Activated CD4-positive, alpha-beta T cell treated with anti-CD3 and anti-CD28 coated beads, Interleukin-2, amount 10 ng/mL, durations not matched to agents 7 days and 5 days (primary cell): ENCODE data around the gene EPB41L4B. TPM values are rescaled to one million over a fixed set of nuclear protein-coding genes. Genes with fewer than 3 reads are reported as not detected.

Experiments used
- CTCF ChIA-PET: fragments of 350-600 bp; sonication (Branson Sonifier 250); formaldehyde crosslinking; loops from one replicate; lab custom pipeline; 2021; ENCODE audit warnings: antibody characterized with exemption; lab: Charles Lee
- POLR2A ChIA-PET: fragments of 350-600 bp; sonication (Branson Sonifier 250); formaldehyde crosslinking; loops from one replicate; lab custom pipeline; 2021; ENCODE audit warnings: antibody characterized with exemption; lab: Charles Lee
- DNase-seq: peaks from one replicate; pipeline ENCODE4 v3.0.0-alpha.2; 2020
- H3K27ac Mint-ChIP-seq: one replicate; pipeline ENCODE4 v1.8.0; 2021; ENCODE audit warnings: mild to moderate bottlenecking, moderate library complexity, mixed read lengths
- H3K27me3 Mint-ChIP-seq: one replicate; pipeline ENCODE4 v1.8.0; 2021; ENCODE audit warnings: mixed read lengths
- H3K36me3 Mint-ChIP-seq: one replicate; pipeline ENCODE4 v1.8.0; 2021; ENCODE audit warnings: low read depth, mixed read lengths
- H3K4me1 Mint-ChIP-seq: one replicate; pipeline ENCODE4 v1.8.0; 2021; ENCODE audit warnings: mixed read lengths
- H3K4me3 Mint-ChIP-seq: one replicate; pipeline ENCODE4 v1.8.0; 2021; ENCODE audit warnings: mild to moderate bottlenecking, moderate library complexity, mixed read lengths
- H3K9me3 Mint-ChIP-seq: one replicate; pipeline ENCODE4 v1.8.0; 2021; ENCODE audit warnings: mixed read lengths
- total RNA-seq, 2 experiments: library from RNA; stranded (reverse); gene quantifications; one replicate each; pipeline ENCODE4 v1.2.3, GENCODE V29; 2021

Gene EPB41L4B
- total RNA-seq, 2 experiments from 2014 or later = not detected

DNA sequence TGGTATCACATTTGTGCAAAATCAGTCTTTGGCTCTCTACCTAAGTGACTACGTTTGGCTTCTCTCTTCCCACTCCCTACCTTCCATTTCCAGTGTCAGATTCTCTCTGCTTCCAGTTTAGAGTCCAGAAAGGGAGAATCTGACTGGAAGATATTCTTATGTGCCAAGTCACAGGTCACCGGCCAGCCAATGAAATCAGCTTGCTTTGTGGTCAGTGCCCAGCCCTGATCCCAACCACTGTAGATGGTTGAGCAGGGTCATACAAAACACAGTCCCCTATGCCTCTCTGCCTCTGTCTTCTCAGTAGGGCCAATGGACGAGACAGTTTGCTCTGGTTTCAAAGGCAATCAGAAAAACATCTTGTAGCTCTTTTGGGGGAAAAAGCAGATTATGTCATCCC, 15.6 kb upstream of the EPB41L4B start:
- Mint-ChIP-seq H3K4me1 (no peaks in the 10 kb centered on the region), H3K27me3 (peaks cover 6% of the 10 kb centered on the region), H3K9me3 (no peaks in the 10 kb centered on the region), H3K4me3 (no peak overlapping the region), H3K36me3 (no peaks in the 10 kb centered on the region), H3K27ac (no peak overlapping the region)
- ChIA-PET CTCF (no interaction called here), POLR2A (no interaction called here)
- no peak for DNase-seq

DNA sequence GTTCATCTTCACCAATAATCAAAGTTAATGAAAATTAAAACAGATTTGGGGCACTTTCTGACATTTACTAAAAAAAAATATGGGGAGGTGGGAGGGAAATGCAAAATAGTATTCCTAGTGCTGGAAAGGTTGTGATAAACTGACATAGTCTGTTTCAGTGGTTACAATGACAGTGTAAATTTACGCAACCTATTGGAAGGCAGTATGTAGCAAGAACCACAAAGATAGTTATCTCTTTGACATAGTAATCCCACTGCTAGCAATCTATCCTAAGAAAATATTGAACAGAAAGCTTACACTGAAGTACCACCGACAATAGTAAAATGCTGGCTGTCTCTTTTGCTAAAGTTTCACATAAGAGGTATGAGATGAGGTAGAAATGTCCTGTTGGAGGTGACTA, 15.1 kb upstream of the EPB41L4B start:
- Mint-ChIP-seq H3K27ac (no peak overlapping the region), H3K4me1 (no peaks in the 10 kb centered on the region), H3K27me3 (peaks cover 6% of the 10 kb centered on the region), H3K4me3 (no peak overlapping the region), H3K9me3 (no peaks in the 10 kb centered on the region), H3K36me3 (no peaks in the 10 kb centered on the region)
- CTCF ChIA-PET = no interaction called here
- POLR2A ChIA-PET = no interaction called here
- no peak for DNase-seq

DNA sequence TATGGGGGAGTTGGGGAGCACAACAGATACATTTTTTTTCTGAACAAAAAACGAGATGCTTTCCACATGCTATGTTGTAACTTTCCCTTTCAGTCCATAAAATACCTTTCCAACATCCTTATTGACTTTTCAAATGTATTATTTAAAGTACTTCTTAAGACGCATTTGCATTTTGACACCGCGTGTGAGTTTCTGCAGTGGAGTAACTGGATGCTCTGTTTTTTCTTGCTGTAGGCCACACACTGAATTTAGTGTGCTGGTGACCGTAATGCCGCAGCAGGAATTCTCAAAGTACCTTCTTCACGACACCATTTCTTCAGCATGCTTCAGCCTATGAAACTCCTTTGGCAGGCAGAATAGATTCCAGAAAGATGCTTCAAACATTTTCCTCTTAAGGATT, 14.3 kb upstream of the EPB41L4B start:
- H3K9me3 Mint-ChIP-seq = no peaks in the 10 kb centered on the region
- no peak overlapping the region for H3K27ac Mint-ChIP-seq
- H3K4me3 Mint-ChIP-seq = no peak overlapping the region
- DNase-seq = no peak
- no peaks in the 10 kb centered on the region for H3K4me1 Mint-ChIP-seq
- ChIA-PET CTCF (no interaction called here), POLR2A (no interaction called here)
- H3K36me3 Mint-ChIP-seq = no peaks in the 10 kb centered on the region
- peaks cover 6% of the 10 kb centered on the region for H3K27me3 Mint-ChIP-seq

- CTCF ChIA-PET = interaction anchor here (0.6 kb wide), 1 partner anchor 138 kb away, joined by 4 read pairs; no protein-coding TSS in a partner anchor
- H3K36me3 Mint-ChIP-seq = no peaks in the 10 kb centered on the region
- H3K27me3 Mint-ChIP-seq = peaks cover 20% of the 10 kb centered on the region
- DNase-seq = no peak
- no peak overlapping the region for H3K4me3 Mint-ChIP-seq
- POLR2A ChIA-PET = no interaction called here
- no peaks in the 10 kb centered on the region for H3K4me1 Mint-ChIP-seq
- no peak overlapping the region for H3K27ac Mint-ChIP-seq
- H3K9me3 Mint-ChIP-seq = no peaks in the 10 kb centered on the region
These were observed 10.5 kb upstream of the EPB41L4B start for GRCh38 chr9:109331353-109331752.

DNA sequence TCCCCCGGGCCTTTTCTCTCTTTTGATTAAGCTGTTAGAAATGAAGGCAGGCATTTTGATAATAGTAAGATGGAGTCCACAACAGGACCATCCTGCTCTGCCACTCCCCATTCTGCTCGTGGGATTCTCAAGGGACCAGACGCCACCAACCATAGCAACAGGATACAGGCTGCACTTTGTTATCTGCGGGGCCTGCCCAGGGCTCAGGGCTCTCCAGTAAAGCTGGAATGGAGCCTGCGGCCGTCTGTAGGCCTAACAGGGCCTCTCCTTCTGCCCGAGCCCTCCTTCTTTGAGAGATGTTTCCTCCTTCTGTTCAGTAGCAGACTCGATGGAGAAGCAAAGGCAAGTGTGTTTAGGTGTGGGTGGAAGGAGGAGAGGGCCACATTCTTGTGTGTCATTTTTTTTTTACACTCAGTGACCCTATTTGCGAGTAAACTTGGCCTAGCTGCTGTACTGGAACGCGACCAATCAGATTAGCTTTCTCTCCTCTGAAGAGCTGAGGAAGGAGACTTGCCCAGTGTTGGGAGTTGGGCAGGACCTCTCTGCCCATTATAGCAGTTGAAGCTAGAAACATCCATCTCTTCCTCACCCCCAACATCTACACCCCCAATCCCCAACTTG, 8.9 kb upstream of the EPB41L4B start:
- Mint-ChIP-seq H3K27me3 (peaks cover 19% of the 10 kb centered on the region), H3K27ac (no peak overlapping the region), H3K36me3 (no peaks in the 10 kb centered on the region), H3K9me3 (no peaks in the 10 kb centered on the region), H3K4me1 (no peaks in the 10 kb centered on the region), H3K4me3 (no peak overlapping the region)
- no peak for DNase-seq
- CTCF ChIA-PET = no interaction called here
- POLR2A ChIA-PET = no interaction called here

- H3K27me3 Mint-ChIP-seq = peaks cover 19% of the 10 kb centered on the region
- H3K9me3 Mint-ChIP-seq = no peaks in the 10 kb centered on the region
- no peak overlapping the region for H3K4me3 Mint-ChIP-seq
- no peaks in the 10 kb centered on the region for H3K4me1 Mint-ChIP-seq
- no peaks in the 10 kb centered on the region for H3K36me3 Mint-ChIP-seq
- no peak overlapping the region for H3K27ac Mint-ChIP-seq
- ChIA-PET POLR2A (no interaction called here), CTCF (interaction anchor here (1.7 kb wide), 1 partner anchor 82 kb away, joined by 5 read pairs; no protein-coding TSS in a partner anchor)
- DNase-seq = no peak
These were observed 8.2 kb upstream of the EPB41L4B start for GRCh38 chr9:109328978-109329637.

DNA sequence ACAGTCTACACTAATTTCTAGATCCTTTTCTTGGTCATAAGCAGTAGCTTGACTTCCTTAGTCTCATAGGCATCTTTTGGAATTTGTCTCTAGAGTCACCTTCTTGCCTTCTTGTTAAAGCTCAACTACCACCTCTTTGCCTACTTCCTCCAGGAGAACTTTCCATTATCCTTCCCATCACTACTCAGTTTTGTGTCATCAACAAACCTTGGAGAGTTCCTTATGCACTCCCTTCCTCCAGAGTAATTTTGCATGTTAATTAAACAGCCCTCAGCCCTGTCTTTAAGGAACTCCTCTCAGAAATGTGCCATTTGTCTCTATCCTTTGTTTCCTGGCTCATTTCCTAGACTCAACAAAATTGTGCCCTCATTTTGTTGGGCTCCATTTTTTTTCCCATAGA, 4.2 kb upstream of the EPB41L4B start:
- H3K36me3 Mint-ChIP-seq = no peaks in the 10 kb centered on the region
- ChIA-PET POLR2A (interaction anchor here (0.7 kb wide), 1 partner anchor 88 kb away, joined by 6 read pairs; no protein-coding TSS in a partner anchor), CTCF (no interaction called here)
- H3K4me1 Mint-ChIP-seq = peaks cover 6% of the 10 kb centered on the region
- DNase-seq = no peak
- H3K27me3 Mint-ChIP-seq = peaks cover 40% of the 10 kb centered on the region
- no peaks in the 10 kb centered on the region for H3K9me3 Mint-ChIP-seq
- H3K4me3 Mint-ChIP-seq = no peak overlapping the region
- H3K27ac Mint-ChIP-seq = no peak overlapping the region

DNA sequence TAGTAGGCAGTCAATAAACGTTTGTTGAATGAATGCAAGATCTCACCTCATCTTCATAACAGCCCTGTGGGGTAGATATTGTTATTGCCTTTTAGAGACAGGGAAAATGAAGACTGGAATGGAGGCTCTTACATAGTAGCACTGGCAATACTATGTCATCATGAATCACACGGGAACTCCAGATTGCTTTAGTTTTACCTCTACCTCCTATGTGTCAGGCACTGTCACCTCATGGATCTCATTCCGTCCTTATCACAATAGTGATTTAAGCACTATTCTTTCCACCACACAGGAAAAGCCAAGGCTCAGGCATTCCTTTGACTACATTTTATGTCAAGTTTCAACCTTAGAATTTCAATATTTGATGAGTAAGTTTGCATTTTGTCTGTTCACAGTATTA, 2.9 kb upstream of the EPB41L4B start:
- H3K4me1 Mint-ChIP-seq = peaks cover 11% of the 10 kb centered on the region
- H3K9me3 Mint-ChIP-seq = no peaks in the 10 kb centered on the region
- POLR2A ChIA-PET = no interaction called here
- peaks cover 47% of the 10 kb centered on the region for H3K27me3 Mint-ChIP-seq
- H3K36me3 Mint-ChIP-seq = no peaks in the 10 kb centered on the region
- no peak overlapping the region for H3K27ac Mint-ChIP-seq
- DNase-seq = no peak
- H3K4me3 Mint-ChIP-seq = no peak overlapping the region
- CTCF ChIA-PET = no interaction called here

DNA sequence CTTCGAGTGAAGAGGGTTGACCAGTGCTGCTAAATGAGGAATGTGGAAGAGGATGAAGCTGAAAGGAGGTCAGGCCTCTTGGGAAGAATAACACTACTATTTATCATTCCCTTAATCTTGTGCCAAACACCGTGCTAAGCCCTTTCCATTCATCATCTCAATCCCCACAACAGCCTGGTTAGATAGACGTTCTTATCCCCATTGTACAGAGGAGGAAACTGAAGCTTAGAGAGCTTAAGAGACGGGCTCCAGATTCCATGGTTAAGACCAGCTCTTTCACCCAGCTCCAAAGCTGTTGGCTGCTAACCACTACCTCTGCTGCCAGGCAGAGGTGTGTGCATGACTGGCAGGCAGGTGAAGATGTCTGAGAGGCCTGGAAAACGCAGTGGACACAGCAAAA, 868 bp upstream of the EPB41L4B start:
- CTCF ChIA-PET = no interaction called here
- no peak overlapping the region for H3K27ac Mint-ChIP-seq
- POLR2A ChIA-PET = no interaction called here
- no peaks in the 10 kb centered on the region for H3K9me3 Mint-ChIP-seq
- peaks cover 56% of the 10 kb centered on the region for H3K27me3 Mint-ChIP-seq
- H3K4me1 Mint-ChIP-seq = peaks cover 13% of the 10 kb centered on the region
- no peak for DNase-seq
- no peak overlapping the region for H3K4me3 Mint-ChIP-seq
- H3K36me3 Mint-ChIP-seq = no peaks in the 10 kb centered on the region

- no peak overlapping the region for H3K4me3 Mint-ChIP-seq
These were observed 523 bp downstream of the EPB41L4B start for GRCh38 chr9:109320331-109320741.

DNA sequence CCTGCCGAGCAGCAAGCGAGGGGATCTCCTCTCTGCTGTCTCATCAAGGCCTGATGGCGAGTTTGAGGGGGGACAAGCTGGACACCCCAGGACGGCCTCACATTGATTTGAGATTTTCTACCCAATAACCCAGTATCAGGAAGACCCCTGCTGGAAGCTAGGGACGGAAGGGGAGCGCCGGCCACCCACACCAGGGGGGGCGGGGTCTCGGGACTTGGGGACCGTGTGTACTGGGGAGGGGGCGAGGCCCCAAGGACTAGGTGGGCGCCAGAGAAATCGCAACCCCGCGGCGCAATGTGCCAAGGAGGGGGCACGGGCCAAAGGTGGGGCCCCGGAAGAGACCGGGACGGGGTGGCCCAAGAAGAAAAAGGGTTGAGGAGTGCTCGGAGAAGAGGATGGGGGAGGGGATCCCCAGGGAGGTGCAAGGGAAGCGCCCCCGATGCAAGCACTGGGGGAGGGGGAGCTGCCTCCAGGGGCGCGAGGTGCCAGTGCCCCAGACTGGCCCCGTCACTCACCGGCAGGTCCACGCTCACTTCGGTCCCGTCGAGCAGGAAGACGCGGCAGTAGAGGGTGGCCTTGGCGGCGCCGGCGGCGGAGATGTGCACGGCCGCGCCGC, 1.1 kb downstream of the EPB41L4B start:
- Mint-ChIP-seq H3K4me3 (peak overlapping the region; percentile 62), H3K27ac (no peak overlapping the region), H3K4me1 (peaks cover 13% of the 10 kb centered on the region), H3K36me3 (no peaks in the 10 kb centered on the region), H3K9me3 (no peaks in the 10 kb centered on the region), H3K27me3 (peaks cover 67% of the 10 kb centered on the region)
- ChIA-PET POLR2A (no interaction called here), CTCF (interaction anchor here (1.4 kb wide), 1 partner anchor 519 kb away, joined by 3 read pairs; no protein-coding TSS in a partner anchor)
- peak; percentile 11 for DNase-seq

More at GRCh38 chr9:109320331-109320741, 523 bp downstream of the EPB41L4B start:
- Mint-ChIP-seq H3K4me1 (peaks cover 13% of the 10 kb centered on the region), H3K27ac (no peak overlapping the region), H3K27me3 (peaks cover 65% of the 10 kb centered on the region), H3K36me3 (no peaks in the 10 kb centered on the region), H3K9me3 (no peaks in the 10 kb centered on the region)
- POLR2A ChIA-PET = no interaction called here
- CTCF ChIA-PET = no interaction called here
- DNase-seq = no peak

GRCh38 chr9:109319017-109319625, 1.7 kb downstream of the EPB41L4B start:
- Mint-ChIP-seq H3K27me3 (peaks cover 67% of the 10 kb centered on the region), H3K27ac (no peak overlapping the region), H3K36me3 (no peaks in the 10 kb centered on the region), H3K9me3 (no peaks in the 10 kb centered on the region), H3K4me1 (peaks cover 13% of the 10 kb centered on the region), H3K4me3 (peak overlapping the region; percentile 62)
- CTCF ChIA-PET = interaction anchor here (1.4 kb wide), 1 partner anchor 519 kb away, joined by 3 read pairs; no protein-coding TSS in a partner anchor
- POLR2A ChIA-PET = no interaction called here
- DNase-seq = no peak
